CD4-positive, alpha-beta memory T cell (primary cell): ENCODE measurements around the gene GPC5. TPM values are rescaled to one million over a fixed set of nuclear protein-coding genes. Genes with fewer than 3 reads are reported as not detected.

ENCODE experiments used
- CTCF ChIA-PET: fragments of 350-600 bp; sonication (Branson Sonifier 250); formaldehyde crosslinking; loops from one replicate; lab custom pipeline; 2021; ENCODE audit warnings: inconsistent platforms; ENCODE audit not compliant: partially characterized antibody; lab: Charles Lee
- POLR2A ChIA-PET: fragments of 350-600 bp; sonication (Branson Sonifier 250); formaldehyde crosslinking; loops from one replicate; lab custom pipeline; 2021; ENCODE audit not compliant: partially characterized antibody; lab: Charles Lee
- DNase-seq, 5 donors: peaks; one replicate each; pipeline versions ENCODE4 v3.0.0 to v3.0.0-alpha.2; 2020 to 2022; ENCODE audit warnings: mixed read lengths in 1 of 5
- H3K27ac ChIP-seq: one replicate; pipeline ENCODE4 v1.7.0; 2013; ENCODE audit warnings: low read depth, low read length
- H3K27me3 ChIP-seq: 2 replicates; pipeline ENCODE4 v1.7.0; 2013; ENCODE audit warnings: mild to moderate bottlenecking, low read length, moderate library complexity; ENCODE audit not compliant: insufficient read depth
- H3K36me3 ChIP-seq: 2 replicates; pipeline ENCODE4 v1.7.0; 2013; ENCODE audit warnings: mild to moderate bottlenecking, low read length, moderate library complexity; ENCODE audit not compliant: insufficient read depth
- H3K4me1 ChIP-seq: 2 replicates; pipeline ENCODE4 v1.7.0; 2013; ENCODE audit warnings: mild to moderate bottlenecking, low read length, moderate library complexity; ENCODE audit not compliant: insufficient read depth
- H3K4me3 ChIP-seq, 2 donors: one replicate each; pipeline ENCODE4 v1.7.0; 2013; ENCODE audit warnings: low read length in 2 of 2, mild to moderate bottlenecking in 1 of 2
- H3K9me3 ChIP-seq, 2 donors: one replicate each; pipeline ENCODE4 v1.7.0; 2013; ENCODE audit warnings: low read length in 2 of 2, control low read depth in 1 of 2; ENCODE audit not compliant: control insufficient read depth in 1 of 2
- H3K27ac Mint-ChIP-seq, 7 donors: one replicate each; pipeline ENCODE4 v1.8.0; 2020 to 2021; ENCODE audit warnings: mixed read lengths in 7 of 7, mild to moderate bottlenecking in 6 of 7, inconsistent platforms in 3 of 7, moderate library complexity in 3 of 7
- H3K27me3 Mint-ChIP-seq, 2 donors: one replicate each; pipeline ENCODE4 v1.8.0; 2020 to 2021; ENCODE audit warnings: mixed read lengths in 2 of 2
- H3K36me3 Mint-ChIP-seq, 2 donors: one replicate each; pipeline ENCODE4 v1.8.0; 2020 to 2021; ENCODE audit warnings: mixed read lengths in 2 of 2, inconsistent platforms in 1 of 2, mild to moderate bottlenecking in 1 of 2
- H3K4me1 Mint-ChIP-seq, 4 donors: one replicate each; pipeline ENCODE4 v1.8.0; 2020 to 2021; ENCODE audit warnings: mixed read lengths in 4 of 4, mild to moderate bottlenecking in 1 of 4
- H3K4me3 Mint-ChIP-seq, 8 donors: one replicate each; pipeline ENCODE4 v1.8.0; 2020 to 2021; ENCODE audit warnings: mixed read lengths in 8 of 8, mild to moderate bottlenecking in 7 of 8, moderate library complexity in 6 of 8, inconsistent platforms in 3 of 8
- H3K9me3 Mint-ChIP-seq, 8 donors: one replicate each; pipeline ENCODE4 v1.8.0; 2020 to 2021; ENCODE audit warnings: mixed read lengths in 8 of 8, mild to moderate bottlenecking in 5 of 8, inconsistent platforms in 3 of 8, moderate library complexity in 1 of 8
- intact Hi-C: fragments of 100-400 bp; cut with micrococcal nuclease; formaldehyde crosslinking; loops from one replicate; pipeline ENCODE4 v1.15.1; 2023
- polyA plus RNA-seq, 2 donors: library from polyadenylated mRNA; unstranded; fragments of 300-500 nt; fragmentation: Illumina TruSeq; gene quantifications; one replicate each; pipeline ENCODE4 v1.2.3, GENCODE V29; 2021
- total RNA-seq, 2 experiments: library from RNA; stranded (reverse); gene quantifications; one replicate each; pipeline ENCODE4 v1.2.3, GENCODE V29; 2021

Gene GPC5
- total and polyA plus RNA-seq, 4 experiments from 2014 or later: 0.14 TPM; not detected in 3

GRCh38 chr13:91722267-91722884 lies 324.0 kb downstream of the GPC5 start:
- H3K27me3 Mint-ChIP-seq: no peaks in the 10 kb centered on the region
- no peak overlapping the region for H3K27ac Mint-ChIP-seq
- ChIA-PET CTCF (interaction anchor here (0.8 to 1.7 kb wide), 6 partner anchors 17 to 410 kb away, joined by 3 to 11 read pairs (median 4); no protein-coding TSS in a partner anchor), POLR2A (no interaction called here)
- Histone ChIP-seq H3K4me1 (no peaks in the 10 kb centered on the region), H3K36me3 (no peaks in the 10 kb centered on the region), H3K27ac (no peak overlapping the region), H3K4me3 (no peak overlapping the region), H3K27me3 (no peaks in the 10 kb centered on the region), H3K9me3 (no peaks in the 10 kb centered on the region)
- H3K4me3 Mint-ChIP-seq: no peak overlapping the region
- H3K4me1 Mint-ChIP-seq: no peaks in the 10 kb centered on the region
- intact Hi-C loops: loop anchor here (1.0 kb wide), 2 partner anchors 347 to 588 kb away; no protein-coding TSS in a partner anchor
- peaks cover 0 to 2% (median 0%) of the 10 kb centered on the region in 8 donors for H3K9me3 Mint-ChIP-seq
- no peaks in the 10 kb centered on the region for H3K36me3 Mint-ChIP-seq
- DNase-seq: peak in 4 of 5 donors; percentile 1 to 15 (median 10)

- H3K9me3 Mint-ChIP-seq: peaks cover 0 to 2% (median 0%) of the 10 kb centered on the region in 8 donors
- no peaks in the 10 kb centered on the region for H3K4me1 Mint-ChIP-seq
- no peak overlapping the region for H3K27ac ChIP-seq
- H3K4me3 ChIP-seq: no peak overlapping the region
- no peak for DNase-seq
- no peaks in the 10 kb centered on the region for H3K27me3 ChIP-seq
- H3K9me3 ChIP-seq: no peaks in the 10 kb centered on the region
- CTCF ChIA-PET: interaction anchor here (1.0 kb wide), 1 partner anchor 10 kb away, joined by 3 read pairs; no protein-coding TSS in a partner anchor
- H3K36me3 ChIP-seq: no peaks in the 10 kb centered on the region
- H3K4me3 Mint-ChIP-seq: no peak overlapping the region
- H3K4me1 ChIP-seq: no peaks in the 10 kb centered on the region
- H3K27ac Mint-ChIP-seq: no peak overlapping the region
- H3K36me3 Mint-ChIP-seq: no peaks in the 10 kb centered on the region
- H3K27me3 Mint-ChIP-seq: no peaks in the 10 kb centered on the region
- intact Hi-C loops: no loop called here
- POLR2A ChIA-PET: no interaction called here
Measured at GRCh38 chr13:91724591-91724990, 326.2 kb downstream of the GPC5 start.

GRCh38 chr13:91725646-91726045 lies 327.2 kb downstream of the GPC5 start:
- no peaks in the 10 kb centered on the region for H3K4me1 Mint-ChIP-seq
- H3K9me3 Mint-ChIP-seq: peaks cover 0 to 2% (median 0%) of the 10 kb centered on the region in 8 donors
- CTCF ChIA-PET: no interaction called here
- POLR2A ChIA-PET: no interaction called here
- no peak overlapping the region for H3K4me3 Mint-ChIP-seq
- intact Hi-C loops: no loop called here
- no peak for DNase-seq
- H3K36me3 Mint-ChIP-seq: no peaks in the 10 kb centered on the region
- no peaks in the 10 kb centered on the region for H3K9me3 ChIP-seq
- H3K4me3 ChIP-seq: no peak overlapping the region
- H3K27ac Mint-ChIP-seq: no peak overlapping the region
- no peaks in the 10 kb centered on the region for H3K36me3 ChIP-seq
- H3K27me3 Mint-ChIP-seq: no peaks in the 10 kb centered on the region
- H3K4me1 ChIP-seq: no peaks in the 10 kb centered on the region
- H3K27me3 ChIP-seq: no peaks in the 10 kb centered on the region
- H3K27ac ChIP-seq: no peak overlapping the region

GRCh38 chr13:91726671-91727070 lies 328.2 kb downstream of the GPC5 start:
- Mint-ChIP-seq H3K27me3 (no peaks in the 10 kb centered on the region), H3K4me1 (no peaks in the 10 kb centered on the region), H3K9me3 (no peaks in the 10 kb centered on the region), H3K36me3 (no peaks in the 10 kb centered on the region), H3K4me3 (no peak overlapping the region), H3K27ac (no peak overlapping the region)
- no peak for DNase-seq
- Histone ChIP-seq H3K36me3 (no peaks in the 10 kb centered on the region), H3K27ac (no peak overlapping the region), H3K9me3 (no peaks in the 10 kb centered on the region), H3K4me3 (no peak overlapping the region), H3K27me3 (no peaks in the 10 kb centered on the region), H3K4me1 (no peaks in the 10 kb centered on the region)
- intact Hi-C loops: no loop called here
- ChIA-PET CTCF (interaction anchor here (1.1 kb wide), 1 partner anchor 8 kb away, joined by 3 read pairs; no protein-coding TSS in a partner anchor), POLR2A (no interaction called here)

GRCh38 chr13:91729859-91730258 lies 331.4 kb downstream of the GPC5 start:
- H3K36me3 ChIP-seq: no peaks in the 10 kb centered on the region
- Mint-ChIP-seq H3K9me3 (peaks cover 0 to 6% (median 0%) of the 10 kb centered on the region in 8 donors), H3K36me3 (no peaks in the 10 kb centered on the region), H3K27me3 (no peaks in the 10 kb centered on the region), H3K27ac (no peak overlapping the region), H3K4me1 (no peaks in the 10 kb centered on the region), H3K4me3 (no peak overlapping the region)
- no peaks in the 10 kb centered on the region for H3K4me1 ChIP-seq
- no peaks in the 10 kb centered on the region for H3K9me3 ChIP-seq
- DNase-seq: no peak
- H3K27ac ChIP-seq: no peak overlapping the region
- no peak overlapping the region for H3K4me3 ChIP-seq
- ChIA-PET POLR2A (no interaction called here), CTCF (interaction anchor here (1.4 kb wide), 1 partner anchor 10 kb away, joined by 4 read pairs; no protein-coding TSS in a partner anchor)
- intact Hi-C loops: no loop called here
- no peaks in the 10 kb centered on the region for H3K27me3 ChIP-seq

GRCh38 chr13:91739751-91740150 lies 341.3 kb downstream of the GPC5 start:
- Histone ChIP-seq H3K9me3 (no peaks in the 10 kb centered on the region), H3K27me3 (no peaks in the 10 kb centered on the region), H3K4me3 (no peak overlapping the region), H3K4me1 (no peaks in the 10 kb centered on the region), H3K27ac (no peak overlapping the region), H3K36me3 (no peaks in the 10 kb centered on the region)
- no peak overlapping the region for H3K27ac Mint-ChIP-seq
- ChIA-PET CTCF (interaction anchor here (1.2 to 1.3 kb wide), 2 partner anchors 16 to 20 kb away, joined by 3 to 4 read pairs; no protein-coding TSS in a partner anchor), POLR2A (no interaction called here)
- H3K4me1 Mint-ChIP-seq: no peaks in the 10 kb centered on the region
- no peak overlapping the region for H3K4me3 Mint-ChIP-seq
- H3K9me3 Mint-ChIP-seq: peaks cover 0 to 5% (median 0%) of the 10 kb centered on the region in 8 donors
- no peak for DNase-seq
- H3K36me3 Mint-ChIP-seq: no peaks in the 10 kb centered on the region
- intact Hi-C loops: no loop called here
- no peaks in the 10 kb centered on the region for H3K27me3 Mint-ChIP-seq

GRCh38 chr13:91740756-91741155 lies 342.3 kb downstream of the GPC5 start:
- ChIA-PET CTCF (interaction anchor here (1.2 to 1.3 kb wide), 2 partner anchors 17 to 21 kb away, joined by 3 to 4 read pairs; no protein-coding TSS in a partner anchor), POLR2A (no interaction called here)
- H3K36me3 ChIP-seq: no peaks in the 10 kb centered on the region
- H3K9me3 ChIP-seq: no peaks in the 10 kb centered on the region
- no peaks in the 10 kb centered on the region for H3K27me3 ChIP-seq
- H3K27me3 Mint-ChIP-seq: no peaks in the 10 kb centered on the region
- no peak for DNase-seq
- H3K36me3 Mint-ChIP-seq: no peaks in the 10 kb centered on the region
- H3K27ac ChIP-seq: no peak overlapping the region
- no peaks in the 10 kb centered on the region for H3K4me1 Mint-ChIP-seq
- intact Hi-C loops: no loop called here
- H3K9me3 Mint-ChIP-seq: peaks cover 0 to 5% (median 0%) of the 10 kb centered on the region in 8 donors
- H3K4me3 ChIP-seq: no peak overlapping the region
- no peak overlapping the region for H3K4me3 Mint-ChIP-seq
- H3K27ac Mint-ChIP-seq: no peak overlapping the region
- no peaks in the 10 kb centered on the region for H3K4me1 ChIP-seq
